H9 (cell line): ENCODE measurements around the gene SOX13. TPM values are rescaled to one million over a fixed set of nuclear protein-coding genes. Genes with fewer than 3 reads are reported as not detected.

Experiments used
- DNase-seq: peaks from one replicate; pipeline ENCODE4 v3.0.0-alpha.2; 2017
- H2AFZ ChIP-seq: one replicate; pipeline ENCODE4 v1.6.1; 2013; ENCODE audit warnings: mild to moderate bottlenecking, low read length, control low read depth, moderate library complexity
- H2AK5ac ChIP-seq: 2 replicates; pipeline ENCODE4 v1.6.1; 2013; ENCODE audit warnings: low read length, control low read depth, mixed read lengths; ENCODE audit not compliant: insufficient read length
- H2BK120ac ChIP-seq: one replicate; pipeline ENCODE4 v1.6.1; 2013; ENCODE audit warnings: low read depth, mild to moderate bottlenecking, low read length, control low read depth, inconsistent platforms; ENCODE audit not compliant: poor library complexity, severe bottlenecking
- H2BK12ac ChIP-seq: 2 replicates; pipeline ENCODE4 v1.6.1; 2013; ENCODE audit warnings: low read length, control low read depth, mixed read lengths, low read depth; ENCODE audit not compliant: insufficient read length
- H2BK15ac ChIP-seq: 2 replicates; pipeline ENCODE4 v1.6.1; 2013; ENCODE audit warnings: low read depth, low read length, control low read depth
- H2BK20ac ChIP-seq: one replicate; pipeline ENCODE4 v1.6.1; 2013; ENCODE audit warnings: low read depth, mild to moderate bottlenecking, low read length, control low read depth, inconsistent platforms; ENCODE audit not compliant: poor library complexity, severe bottlenecking
- H2BK5ac ChIP-seq: 2 replicates; pipeline ENCODE4 v1.6.1; 2013; ENCODE audit warnings: low read length, control low read depth, mixed read lengths; ENCODE audit not compliant: insufficient read length
- H3K14ac ChIP-seq: 2 replicates; pipeline ENCODE4 v1.6.1; 2013; ENCODE audit warnings: low read length, control low read depth; ENCODE audit not compliant: insufficient read depth
- H3K18ac ChIP-seq: 2 replicates; pipeline ENCODE4 v1.6.1; 2013; ENCODE audit warnings: low read depth, mild to moderate bottlenecking, mixed read lengths, low read length, control low read depth; ENCODE audit not compliant: insufficient read length
- H3K23ac ChIP-seq: 2 replicates; pipeline ENCODE4 v1.6.1; 2013; ENCODE audit warnings: low read length, control low read depth, mixed read lengths, low read depth; ENCODE audit not compliant: insufficient read length
- H3K23me2 ChIP-seq: 2 replicates; pipeline ENCODE4 v1.6.1; 2013; ENCODE audit warnings: low read depth, mild to moderate bottlenecking, mixed read lengths, low read length, control low read depth; ENCODE audit not compliant: insufficient read length, poor library complexity, severe bottlenecking
- H3K27ac ChIP-seq: 2 replicates; pipeline ENCODE4 v1.5.1; 2013; ENCODE audit warnings: low read length, control low read depth, mixed read lengths, low read depth; ENCODE audit not compliant: insufficient read length
- H3K27me3 ChIP-seq: 2 replicates; pipeline ENCODE4 v1.6.1; 2013; ENCODE audit warnings: low read length, control low read depth, inconsistent platforms; ENCODE audit not compliant: insufficient read depth
- H3K4ac ChIP-seq: 2 replicates; pipeline ENCODE4 v1.6.1; 2013; ENCODE audit warnings: low read depth, mild to moderate bottlenecking, control low read depth, inconsistent platforms, low read length, moderate library complexity
- H3K4me1 ChIP-seq: 2 replicates; pipeline ENCODE4 v1.6.1; 2013; ENCODE audit warnings: low read length, control low read depth, inconsistent platforms; ENCODE audit not compliant: insufficient read depth
- H3K4me2 ChIP-seq: 2 replicates; pipeline ENCODE4 v1.6.1; 2013; ENCODE audit warnings: low read length, control low read depth, mixed read lengths; ENCODE audit not compliant: insufficient read length, insufficient read depth
- H3K56ac ChIP-seq: 2 replicates; pipeline ENCODE4 v1.6.1; 2013; ENCODE audit warnings: low read depth, mild to moderate bottlenecking, mixed read lengths, low read length, control low read depth; ENCODE audit not compliant: insufficient read length
- H3K79me1 ChIP-seq: 2 replicates; pipeline ENCODE4 v1.6.1; 2013; ENCODE audit warnings: low read depth, mild to moderate bottlenecking, moderate library complexity, low read length, control low read depth, inconsistent platforms; ENCODE audit not compliant: insufficient read depth, poor library complexity, severe bottlenecking
- H3K79me2 ChIP-seq: 2 replicates; pipeline ENCODE4 v1.6.1; 2013; ENCODE audit warnings: low read length, control low read depth, inconsistent platforms; ENCODE audit not compliant: insufficient read depth
- H3K9ac ChIP-seq: 2 replicates; pipeline ENCODE4 v1.6.1; 2013; ENCODE audit warnings: low read length, control low read depth, mixed read lengths; ENCODE audit not compliant: insufficient read length; ENCODE audit errors: extremely low read depth
- H3K9me3 ChIP-seq: one replicate; pipeline ENCODE4 v1.6.1; 2013; ENCODE audit warnings: low read depth, low read length, inconsistent platforms; ENCODE audit not compliant: control insufficient read depth
- H3T11ph ChIP-seq: one replicate; pipeline ENCODE4 v1.6.1; 2013; ENCODE audit warnings: mild to moderate bottlenecking, low read length, control low read depth, inconsistent platforms
- H4K20me1 ChIP-seq: one replicate; pipeline ENCODE4 v1.6.1; 2013; ENCODE audit not compliant: control insufficient read depth, insufficient read length, insufficient read depth
- H4K5ac ChIP-seq: 2 replicates; pipeline ENCODE4 v1.6.1; 2013; ENCODE audit warnings: low read depth, mild to moderate bottlenecking, mixed read lengths, low read length, control low read depth; ENCODE audit not compliant: insufficient read length
- H4K8ac ChIP-seq: replicated peaks from 2 replicates; pipeline ENCODE4 v1.6.1; 2013; ENCODE audit warnings: low read length, control low read depth, mixed read lengths, low read depth; ENCODE audit not compliant: insufficient read length
- H4K91ac ChIP-seq: 2 replicates; pipeline ENCODE4 v1.6.1; 2013; ENCODE audit warnings: low read depth, mild to moderate bottlenecking, moderate library complexity, mixed read lengths, low read length, control low read depth; ENCODE audit not compliant: insufficient read length
- H3K27ac Mint-ChIP-seq, 3 experiments: 2 replicates in 2 of 3; 3 replicates in 1 of 3; pipeline ENCODE4 v1.8.0; 2020 to 2021; ENCODE audit warnings: mixed read lengths in 3 of 3, mild to moderate bottlenecking in 1 of 3, moderate library complexity in 1 of 3
- H3K27me3 Mint-ChIP-seq: 2 replicates; pipeline ENCODE4 v1.8.0; 2021; ENCODE audit warnings: low read depth, mild to moderate bottlenecking, moderate library complexity, mixed read lengths
- H3K36me3 Mint-ChIP-seq, 3 experiments: 2 replicates in 2 of 3; 3 replicates in 1 of 3; pipeline ENCODE4 v1.8.0; 2020 to 2021; ENCODE audit warnings: low read depth in 3 of 3, mixed read lengths in 3 of 3; ENCODE audit not compliant: insufficient read depth in 1 of 3
- H3K4me1 Mint-ChIP-seq, 2 experiments: 2 replicates each; pipeline ENCODE4 v1.8.0; 2020; ENCODE audit warnings: mixed read lengths in 2 of 2
- H3K4me3 Mint-ChIP-seq, 2 experiments: 2 replicates in 1 of 2; 3 replicates in 1 of 2; pipeline ENCODE4 v1.8.0; 2020 to 2021; ENCODE audit warnings: mild to moderate bottlenecking in 2 of 2, mixed read lengths in 2 of 2, moderate library complexity in 1 of 2
- H3K9me3 Mint-ChIP-seq, 2 experiments: 2 replicates in 1 of 2; 3 replicates in 1 of 2; pipeline ENCODE4 v1.8.0; 2020; ENCODE audit warnings: mild to moderate bottlenecking in 2 of 2, mixed read lengths in 2 of 2, moderate library complexity in 1 of 2
- CTCF ChIP-seq: fragments of 200-600 bp; sonication (generic); conservative IDR thresholded peaks from 3 replicates; pipeline ENCODE4 v1.8.0; 2021; ENCODE audit warnings: antibody characterized with exemption, mild to moderate bottlenecking
- WGBS: extraction: QIAGEN DNeasy Blood & Tissue Kit; methylation state at CpG from one replicate; pipeline ENCODE4 v1.1.7; 2013; ENCODE audit warnings: missing lambda C conversion rate, low lambda C conversion rate, mixed read lengths; ENCODE audit not compliant: insufficient read length; ENCODE audit errors: extremely low coverage; 5-methylcytosine and 5-hydroxymethylcytosine counted together
- total RNA-seq: library from RNA; stranded (reverse); gene quantifications from 2 replicates; pipeline ENCODE4 v1.2.1, GENCODE V29; 2021

The SOX13 gene
- total RNA-seq, 1 experiment from 2014 or later, result 120 TPM

- H3K56ac ChIP-seq, result no peak overlapping the region
- no peak overlapping the region for H2BK15ac ChIP-seq
- no peak overlapping the region for H3K14ac ChIP-seq
- no peak overlapping the region for H3K18ac ChIP-seq
- no peak overlapping the region for H2BK120ac ChIP-seq
- H2BK5ac ChIP-seq, result no peak overlapping the region
- H4K20me1 ChIP-seq, result no peaks in the 10 kb centered on the region
- WGBS, result no CpG with 5 or more reads among the region's 3 CpGs
- H2AFZ ChIP-seq, result no peak overlapping the region
- H4K91ac ChIP-seq, result no peak overlapping the region
- no peak overlapping the region for H3K27ac Mint-ChIP-seq
- peaks cover 15 to 22% of the 10 kb centered on the region in 2 experiments for H3K9me3 Mint-ChIP-seq
- H2BK20ac ChIP-seq, result no peak overlapping the region
- no peak for DNase-seq
- no peak overlapping the region for H3K4me2 ChIP-seq
- H3K4ac ChIP-seq, result no peak overlapping the region
- H3K27me3 Mint-ChIP-seq, result peaks cover 29% of the 10 kb centered on the region
- no peak overlapping the region for H2AK5ac ChIP-seq
- peaks cover 0 to 12% (median 8%) of the 10 kb centered on the region in 3 experiments; a peak in 5 of 7 replicates for H3K36me3 Mint-ChIP-seq
- no peak overlapping the region for H3K9ac ChIP-seq
- H3K4me1 ChIP-seq, result no peaks in the 10 kb centered on the region
- H2BK12ac ChIP-seq, result no peak overlapping the region
- no peaks in the 10 kb centered on the region for H3K79me2 ChIP-seq
- H3K4me3 Mint-ChIP-seq, result no peak overlapping the region
- H3T11ph ChIP-seq, result no peak overlapping the region
- H3K27me3 ChIP-seq, result no peaks in the 10 kb centered on the region
- no peak overlapping the region for H3K27ac ChIP-seq
- no peak overlapping the region for H4K5ac ChIP-seq
- no peak for TF ChIP-seq CTCF
- H4K8ac ChIP-seq, result no peak overlapping the region
- peaks cover 8% of the 10 kb centered on the region for H3K9me3 ChIP-seq
- H3K4me1 Mint-ChIP-seq, result no peaks in the 10 kb centered on the region
- H3K23me2 ChIP-seq, result no peaks in the 10 kb centered on the region
- no peaks in the 10 kb centered on the region for H3K79me1 ChIP-seq
- H3K23ac ChIP-seq, result no peak overlapping the region
These were observed 102.0 kb downstream of the SOX13 start for GRCh38 chr1:204174958-204175357.
